Cerebellar nuclear complex (tissue), 1 donor: ENCODE data around the gene CAPN9.
A peak's percentile ranks its signal among the peaks of the same experiment; 100 is the strongest.
"Not testable (repeated sequence)": the region's sequence is repeated elsewhere in the genome, so short reads cannot be mapped to it uniquely, and the experiment has no call there.

Experiments
- DNase-seq, 2 experiments: peaks; one replicate each; lab custom pipeline; 2025; lab: John Stamatoyannopoulos, UW

Gene CAPN9

DNA sequence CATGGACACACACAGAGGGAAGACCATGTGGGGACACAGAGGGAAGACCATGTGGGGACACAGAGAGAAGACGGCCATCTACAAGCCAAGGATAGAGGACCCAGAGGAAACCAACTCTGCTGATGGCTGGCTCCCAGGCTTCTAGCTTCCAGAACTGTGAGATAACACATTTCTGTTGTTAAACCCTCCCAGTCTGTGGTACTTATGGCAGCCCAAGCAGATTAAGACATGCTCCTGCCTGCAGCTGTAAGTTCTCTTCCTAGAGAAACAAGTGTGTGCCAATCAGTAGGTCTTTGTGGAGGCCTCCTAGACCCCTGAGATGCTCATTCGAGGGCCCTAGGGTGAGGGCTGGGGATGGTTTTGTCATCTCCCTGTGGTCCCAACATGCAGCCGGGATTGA, 35.9 kb upstream of the CAPN9 start:
- no peak for DNase-seq

DNA sequence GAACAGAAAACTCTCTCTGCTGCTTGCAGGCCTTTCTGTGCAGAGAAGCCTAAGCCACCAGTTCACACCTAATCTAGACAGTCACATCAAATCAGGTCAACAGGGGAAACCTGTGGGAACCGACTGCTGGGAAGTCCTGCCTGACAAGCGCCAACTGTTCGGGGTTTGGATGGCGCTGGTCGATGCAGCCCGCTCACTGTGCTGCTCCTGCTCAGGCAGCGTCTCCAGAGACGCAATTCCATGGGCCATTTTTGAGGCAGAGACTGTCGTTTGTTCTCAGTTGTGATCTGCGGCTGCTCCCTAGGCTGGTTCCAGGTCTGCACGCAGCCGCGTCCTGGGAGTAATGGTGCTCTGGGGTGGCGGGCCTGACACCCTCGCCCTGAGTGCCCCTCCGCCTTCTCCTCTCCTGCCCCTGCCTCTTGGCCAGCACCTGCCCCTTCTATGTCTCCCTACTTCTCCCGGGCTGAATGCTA, 34.7 kb upstream of the CAPN9 start:
- DNase-seq: peak in 1 of 2 experiments; percentile 57

DNA sequence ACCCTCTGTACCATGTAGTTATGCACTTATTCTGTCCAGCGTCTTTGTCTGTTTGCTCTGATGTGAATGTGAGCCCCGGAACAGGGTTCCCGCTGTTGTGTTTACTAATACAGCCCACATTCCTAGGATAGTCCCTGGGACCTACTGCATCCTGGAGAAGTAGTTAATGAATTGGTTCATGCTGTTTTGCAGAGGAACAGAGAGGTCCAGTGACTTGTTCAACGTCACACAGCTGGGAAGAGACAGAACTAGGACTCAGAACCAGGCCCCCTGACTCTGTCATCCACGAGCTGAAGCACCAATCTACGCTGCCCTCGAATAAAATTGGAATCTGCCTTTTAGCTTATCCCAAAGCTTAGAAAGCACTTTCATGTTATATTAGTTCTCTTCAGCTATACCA, 34.0 kb upstream of the CAPN9 start:
- DNase-seq: no peak

DNA sequence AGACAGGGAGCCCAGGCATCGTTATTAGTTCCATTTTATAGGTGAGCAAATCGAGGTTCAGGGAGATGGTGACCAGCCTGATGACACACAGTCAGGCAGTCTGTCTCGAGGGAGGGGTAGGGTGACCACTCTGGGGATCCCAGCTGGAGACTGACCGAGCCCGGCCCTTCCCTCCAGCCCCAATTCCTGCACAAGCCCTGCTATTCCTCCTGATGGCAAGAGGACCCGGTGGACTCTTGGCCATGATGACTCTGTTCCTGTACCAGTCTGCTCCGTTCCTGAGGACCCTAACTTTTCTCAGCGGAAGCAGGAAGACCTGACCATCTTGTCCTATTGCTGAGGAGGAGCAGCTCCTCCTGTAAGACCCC, 33.7 kb upstream of the CAPN9 start:
- no peak for DNase-seq

DNA sequence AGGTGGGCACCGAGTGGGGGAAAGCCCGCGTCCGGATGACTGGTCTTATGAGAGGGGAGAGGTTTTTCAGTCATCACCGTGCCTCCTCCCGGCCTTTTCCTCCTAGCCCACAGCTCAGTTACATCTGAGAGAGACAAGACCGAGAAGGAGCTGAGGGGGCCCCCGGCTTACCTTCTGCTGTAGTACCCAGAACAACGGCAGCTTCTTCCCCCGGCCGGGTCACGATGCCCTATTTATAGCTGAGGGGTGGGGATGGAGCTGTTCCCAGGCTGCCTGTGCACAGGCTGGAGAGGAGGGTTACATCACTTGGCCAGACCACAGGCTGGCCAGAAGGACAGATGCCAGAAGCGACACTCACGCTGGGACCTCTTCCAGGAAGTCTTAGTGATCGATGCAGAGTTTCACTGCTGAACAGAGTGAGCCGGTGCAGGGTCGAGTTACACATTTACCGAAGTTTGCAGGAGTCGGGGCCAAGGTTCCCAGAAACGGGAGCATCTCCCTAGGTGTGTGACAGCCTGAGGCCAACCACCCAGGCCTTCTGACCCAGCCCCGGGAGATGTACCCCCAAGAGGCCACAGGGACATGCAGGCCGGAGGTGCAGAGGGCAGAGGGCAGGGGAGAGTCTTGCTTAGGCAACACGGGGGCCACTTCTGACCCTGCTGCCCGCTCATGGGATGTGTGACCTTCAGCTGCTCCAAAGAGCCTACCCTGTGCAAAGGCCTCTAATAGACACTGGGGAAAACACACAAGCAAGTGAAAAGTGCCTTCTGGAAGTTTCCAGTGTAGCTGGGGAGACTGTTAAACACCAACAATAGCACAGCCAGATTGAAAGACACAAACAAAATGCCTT, 33.0 kb upstream of the CAPN9 start, which contains the start of gene AGT:
AGT (minus strand) TSS at position 208 of the 850 bp plus-strand sequence. CDS start 3,299 bp downstream, outside the sequence.
- DNase-seq: peak; percentile 79 to 94

DNA sequence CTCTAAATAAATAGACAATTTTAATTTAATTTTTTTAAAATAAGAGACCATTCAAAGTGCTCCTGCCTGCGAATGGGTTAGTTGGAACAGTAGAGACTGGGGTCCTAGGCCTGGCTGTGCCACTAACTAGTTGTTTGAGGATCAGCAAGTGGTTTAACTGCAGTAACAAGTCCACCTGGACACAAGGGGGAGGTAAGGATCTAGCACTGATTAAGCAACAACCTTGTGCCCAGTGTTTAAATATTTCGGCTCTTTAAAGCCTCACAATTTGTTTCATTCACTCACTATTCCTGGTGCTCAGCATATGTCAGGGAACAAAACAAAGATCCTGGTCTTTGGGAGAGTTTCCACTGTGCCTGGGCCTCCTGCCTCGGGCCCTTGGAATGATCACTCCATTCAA, 31.7 kb upstream of the CAPN9 start:
- no peak for DNase-seq

DNA sequence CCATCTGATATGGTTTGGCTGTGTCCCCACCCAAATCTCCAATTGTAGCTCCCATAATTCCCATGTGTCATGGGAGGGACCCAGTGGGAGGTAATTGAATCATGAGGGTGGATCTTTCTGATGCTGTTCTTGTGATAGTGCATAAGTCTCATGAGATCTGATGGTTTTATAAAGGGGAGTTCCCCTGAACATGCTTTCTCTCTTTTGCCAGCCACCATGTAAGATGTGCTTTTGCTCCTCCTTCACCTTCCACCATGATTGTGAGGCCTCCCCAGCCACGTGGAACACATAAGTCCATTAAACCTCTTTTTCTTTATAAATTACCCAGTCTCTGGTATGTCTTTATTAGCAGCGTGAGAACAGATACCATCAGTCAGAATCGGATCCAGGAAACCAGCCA, 30.7 kb upstream of the CAPN9 start:
- not testable (repeated sequence) for DNase-seq

DNA sequence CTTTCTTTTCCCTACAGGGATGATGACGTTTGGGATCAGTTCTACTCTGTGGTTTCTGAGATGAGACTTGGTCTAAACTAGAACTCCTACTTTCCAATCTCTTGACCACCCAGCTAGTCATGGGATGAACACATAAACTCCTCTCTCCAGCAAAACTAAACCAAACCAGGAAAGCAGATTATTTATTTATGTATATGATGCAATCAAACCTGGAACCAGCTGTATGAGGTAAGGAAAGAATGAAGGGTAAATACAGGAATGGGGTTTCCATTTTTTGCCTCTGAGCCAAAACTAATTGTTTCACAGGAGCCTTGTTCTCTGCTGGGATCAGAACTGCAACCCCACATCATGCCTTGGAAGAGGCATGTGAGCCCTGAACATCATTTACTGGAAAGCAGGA, 29.9 kb upstream of the CAPN9 start:
- DNase-seq: no peak

DNA sequence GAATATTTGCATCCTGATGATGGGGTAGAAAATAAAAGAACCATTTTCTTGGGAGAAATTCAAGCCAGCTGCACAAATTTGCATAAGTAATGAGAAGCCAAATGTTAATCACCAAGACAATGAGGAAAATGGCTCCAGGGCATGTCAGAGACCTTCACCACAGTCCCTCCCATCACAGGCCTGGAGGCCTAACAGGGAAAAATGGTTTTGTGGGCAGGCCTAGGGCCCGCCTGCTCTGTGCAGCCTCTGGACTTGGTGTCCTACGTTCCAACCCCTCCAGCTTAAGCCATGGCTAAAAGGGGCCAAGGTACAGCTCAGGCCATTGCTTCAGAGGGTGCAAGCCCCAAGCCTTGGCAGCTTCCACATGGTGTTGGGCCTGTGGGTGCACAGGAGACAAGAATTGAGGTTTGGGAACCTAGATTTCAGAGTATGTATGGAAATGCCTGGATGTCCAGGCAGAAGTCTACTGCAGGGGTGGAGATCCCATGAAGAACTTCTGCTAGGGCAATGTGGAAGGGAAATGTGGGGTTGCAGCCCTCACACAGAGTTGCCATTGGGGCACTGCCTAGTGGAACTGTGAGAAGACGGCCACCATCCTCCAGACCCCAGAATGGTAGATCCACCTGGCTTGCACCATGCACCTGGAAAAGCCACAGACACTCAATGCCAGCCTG, 25.2 kb upstream of the CAPN9 start:
- DNase-seq: not testable (repeated sequence)

DNA sequence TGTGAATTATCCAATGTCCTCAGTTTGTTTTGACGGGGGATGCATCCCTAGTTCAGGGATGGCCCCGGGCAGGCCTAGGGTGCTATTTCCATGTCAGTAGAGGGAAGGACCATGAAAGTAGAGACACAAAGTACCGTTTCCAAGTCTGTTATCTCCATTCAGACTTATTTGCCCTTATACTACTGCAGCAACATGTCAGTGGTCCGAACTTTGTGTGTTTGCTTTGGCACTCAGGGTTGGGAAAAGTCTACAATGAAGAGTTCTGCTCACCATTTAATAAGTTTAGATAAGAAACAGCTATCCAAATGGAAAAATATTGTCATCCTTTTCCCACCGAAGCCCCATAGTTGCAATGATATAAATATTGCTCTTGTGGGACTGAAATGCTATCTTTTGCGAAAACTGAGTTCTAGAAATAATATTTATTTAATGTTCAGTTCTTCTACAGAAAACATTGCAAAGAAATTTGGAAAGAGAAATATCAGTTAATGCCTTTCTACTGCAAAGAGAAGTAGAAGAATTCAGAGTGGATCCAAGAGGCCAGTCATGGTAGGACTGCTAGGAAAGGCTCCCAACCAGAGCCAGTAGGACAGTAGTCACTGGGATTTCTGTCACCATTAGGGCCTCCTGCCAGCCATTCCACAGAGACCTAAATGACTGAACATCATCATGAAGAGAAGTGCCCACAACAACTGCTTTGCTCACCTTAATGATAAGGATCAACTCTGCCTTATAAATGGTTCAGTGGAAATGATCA, 21.8 kb upstream of the CAPN9 start:
- DNase-seq: no peak

DNA sequence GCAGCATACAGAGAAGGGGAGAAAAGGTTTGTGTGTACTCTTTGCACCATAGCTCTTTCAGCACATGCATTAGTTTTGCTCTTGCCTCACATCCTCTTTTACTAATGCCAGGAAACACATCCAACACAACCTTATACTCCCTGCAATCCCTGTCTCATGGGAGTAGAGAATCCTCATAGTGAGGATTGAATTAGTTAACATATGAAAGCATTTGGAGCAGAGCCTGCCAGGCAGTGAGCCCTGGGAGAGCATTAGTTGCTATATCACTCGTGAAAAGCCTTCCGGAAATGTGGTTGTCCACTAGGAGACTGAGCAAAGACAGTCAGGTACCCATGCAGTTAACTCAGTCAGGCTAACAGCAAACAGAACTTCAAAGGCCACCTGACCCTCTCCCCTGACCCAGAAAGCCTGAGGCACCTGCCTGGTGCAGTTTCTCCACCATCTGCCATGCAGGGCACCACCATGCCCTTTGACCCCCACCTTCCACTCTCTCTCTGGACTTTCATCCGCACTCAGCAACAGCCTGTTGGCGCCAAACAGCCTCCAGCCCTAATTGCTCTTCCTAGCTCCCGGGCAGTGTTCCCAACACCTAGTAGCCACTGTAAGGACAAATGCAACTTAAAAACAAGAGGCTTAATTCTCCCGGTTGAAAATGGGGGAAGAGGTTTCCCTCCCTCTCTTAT, 18.3 kb upstream of the CAPN9 start:
- no peak for DNase-seq

DNA sequence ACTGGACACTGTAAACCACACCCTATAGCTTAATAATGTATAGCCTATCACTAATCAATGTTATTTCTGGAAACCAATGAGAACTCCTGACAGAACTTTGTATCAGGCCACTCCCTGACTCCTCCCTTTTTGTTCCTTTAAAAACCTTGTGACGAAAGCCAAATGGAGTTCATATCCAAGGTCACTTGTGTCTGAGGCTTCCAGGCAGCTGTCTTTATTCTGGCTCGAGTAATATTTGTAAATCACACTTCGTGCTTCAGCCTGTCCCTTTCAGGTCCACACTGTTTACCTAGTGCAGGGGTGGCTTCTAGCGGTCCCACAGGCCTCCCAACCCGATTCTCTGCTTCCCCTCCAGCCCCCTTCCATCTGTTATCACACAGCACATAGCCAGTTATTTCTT, 16.2 kb upstream of the CAPN9 start:
- no peak for DNase-seq

DNA sequence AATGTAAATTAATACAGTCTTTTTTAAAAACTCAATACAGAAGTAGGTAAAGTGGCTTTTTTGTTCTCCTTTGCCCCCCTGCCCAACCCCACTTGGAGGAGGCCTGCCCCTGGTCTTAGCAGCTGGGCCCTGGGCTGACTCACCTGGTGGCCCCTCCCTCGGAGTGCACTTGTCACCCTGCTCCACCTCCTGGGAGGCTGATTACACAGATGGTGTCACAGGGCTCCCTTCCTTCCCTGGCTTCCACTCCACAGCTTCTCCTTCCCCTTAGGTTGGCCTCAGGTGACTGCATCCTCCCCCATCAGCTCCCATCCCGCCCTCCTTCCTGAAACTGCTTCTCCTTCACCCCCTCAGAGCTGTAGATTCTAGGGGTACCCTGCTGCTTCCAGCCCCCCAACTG, 11.7 kb upstream of the CAPN9 start:
- no peak for DNase-seq

DNA sequence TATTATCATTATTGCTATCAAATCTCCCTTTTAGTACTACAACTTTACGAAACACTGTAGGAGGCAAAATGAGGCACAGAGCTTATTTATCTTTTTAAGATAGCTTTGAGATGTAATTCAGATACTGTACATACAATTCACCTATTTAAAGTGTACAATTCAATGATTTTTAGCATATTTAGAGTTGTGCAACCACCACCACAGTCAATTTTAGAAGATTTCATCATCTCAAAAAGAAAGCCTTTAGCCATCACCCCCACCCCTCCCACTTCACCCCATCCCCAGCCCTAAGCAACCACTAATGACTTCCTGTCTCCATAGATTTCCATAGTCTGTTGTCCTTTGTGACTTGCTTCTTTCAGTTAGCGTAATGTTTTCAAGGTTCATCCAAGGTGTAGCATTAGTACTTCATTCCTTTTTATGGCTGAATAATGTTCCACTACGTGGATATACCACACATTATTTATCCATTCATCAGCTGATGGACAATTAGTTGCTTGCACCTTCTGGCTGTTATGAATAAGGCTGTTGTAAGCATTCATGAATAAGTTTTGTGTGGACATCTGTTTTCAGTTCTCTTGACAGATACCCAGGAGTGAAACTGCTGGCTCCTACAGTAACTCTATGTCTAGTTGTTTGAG, 9.4 kb upstream of the CAPN9 start:
- DNase-seq: no peak

DNA sequence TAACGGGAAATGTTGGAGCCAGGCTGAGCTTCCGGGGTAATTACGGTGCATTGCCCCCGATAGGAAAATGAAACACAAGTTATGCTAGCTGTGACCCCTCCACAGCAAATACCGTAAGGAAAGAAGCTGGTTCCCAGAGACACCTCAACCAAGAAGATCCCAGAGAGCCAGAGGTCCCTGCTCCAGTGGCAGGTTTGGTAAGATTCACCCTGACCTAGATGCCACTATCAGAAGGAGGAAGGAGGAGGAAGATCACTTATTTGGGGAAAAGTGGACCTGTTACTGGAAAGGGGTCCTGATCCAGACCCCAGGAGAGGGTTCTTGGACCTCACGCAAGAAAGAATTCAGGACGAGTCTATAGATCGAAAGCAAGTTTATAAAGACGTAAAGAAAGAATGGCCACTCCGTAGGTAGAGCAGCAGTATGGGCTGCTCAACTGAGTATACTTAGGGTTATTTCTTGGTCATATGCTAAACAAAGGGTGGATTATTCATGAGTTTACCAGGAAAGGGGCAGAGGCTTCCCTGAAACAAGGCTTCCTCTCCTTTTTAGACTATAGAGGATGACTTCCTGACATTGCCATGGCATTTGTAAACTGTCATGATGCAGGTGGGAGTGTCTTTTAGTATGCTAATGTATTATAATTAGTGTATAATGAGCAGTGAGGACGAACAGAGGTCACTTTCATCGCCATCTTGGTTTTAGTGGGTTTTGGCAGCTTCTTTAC, 7.5 kb upstream of the CAPN9 start:
- DNase-seq: no peak

DNA sequence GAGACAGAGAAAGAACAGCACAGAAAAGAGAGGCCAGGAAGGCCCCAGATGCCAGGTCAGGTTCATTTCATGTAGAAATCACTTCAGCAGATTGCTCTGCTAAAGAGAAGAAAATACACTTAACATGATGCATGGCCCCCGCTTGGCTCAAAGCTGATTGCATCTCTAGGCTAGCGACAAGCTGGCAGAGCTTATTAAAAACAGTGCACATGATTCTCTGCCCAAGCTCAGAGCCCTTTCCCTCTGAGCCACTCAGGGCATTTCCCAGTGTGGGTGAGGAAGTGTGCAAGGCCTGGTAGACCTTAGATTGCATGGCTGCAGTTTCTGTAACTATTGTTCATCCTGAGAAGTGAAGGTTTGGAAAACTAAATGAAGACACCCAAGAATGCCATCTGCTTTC, 3.3 kb upstream of the CAPN9 start:
- no peak for DNase-seq

DNA sequence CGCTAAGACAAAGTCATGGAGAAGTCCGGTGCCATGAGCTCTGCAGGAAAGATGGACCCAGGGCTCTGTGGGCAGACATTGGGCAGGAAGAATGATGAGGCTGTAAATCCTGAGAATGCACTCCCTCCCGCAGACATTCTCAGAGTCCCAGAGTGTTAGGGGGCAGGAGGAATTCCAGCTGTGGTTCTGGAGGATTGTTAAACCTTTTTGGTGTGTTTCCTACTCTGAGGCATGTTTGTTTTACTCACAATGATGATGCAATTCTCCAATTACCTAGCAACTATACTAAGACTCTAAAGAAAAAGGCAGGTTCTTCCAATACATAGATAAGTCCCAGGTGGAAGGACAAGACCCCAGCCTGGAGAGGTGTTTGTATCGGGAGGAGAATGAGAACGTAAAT, 2.8 kb upstream of the CAPN9 start:
- no peak for DNase-seq

DNA sequence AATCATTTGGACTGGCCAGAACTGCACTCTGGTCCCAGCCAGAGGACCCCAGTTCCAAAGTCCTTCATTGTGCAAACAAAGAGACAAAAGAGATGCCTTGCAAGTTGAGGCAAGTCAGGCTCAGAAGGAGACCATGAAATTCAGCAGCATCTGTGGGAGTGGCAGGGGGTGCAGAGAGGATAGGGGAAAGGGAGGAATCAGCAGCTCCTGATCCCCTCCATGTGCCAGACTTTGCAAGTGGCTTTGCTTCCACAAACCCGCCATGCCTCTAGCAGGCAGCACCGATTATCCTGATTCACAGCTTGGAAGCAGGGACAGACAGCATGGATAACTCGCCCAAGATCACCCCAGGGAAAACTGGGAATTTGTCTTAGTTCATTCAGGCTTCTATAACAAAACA, 2.1 kb upstream of the CAPN9 start:
- DNase-seq: no peak

DNA sequence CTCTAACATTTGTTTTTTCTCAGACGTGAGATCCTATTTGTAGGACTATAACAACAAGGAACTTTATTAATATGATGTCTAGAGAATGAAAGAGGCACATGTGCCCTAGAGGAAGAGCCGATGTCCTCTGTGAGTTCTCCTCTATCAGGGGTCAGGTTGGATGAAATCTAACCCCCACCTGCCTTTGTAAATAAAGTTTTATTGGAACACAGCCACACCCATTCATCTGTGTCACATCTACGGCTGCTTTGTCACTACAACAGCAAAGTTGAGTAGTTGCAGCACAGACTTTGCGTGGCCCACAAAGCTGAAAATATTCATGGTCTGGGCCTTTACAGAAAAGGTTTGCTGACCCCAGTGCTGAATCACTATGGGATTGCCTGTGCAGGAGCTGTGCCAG, 571 bp upstream of the CAPN9 start:
- DNase-seq: no peak

DNA sequence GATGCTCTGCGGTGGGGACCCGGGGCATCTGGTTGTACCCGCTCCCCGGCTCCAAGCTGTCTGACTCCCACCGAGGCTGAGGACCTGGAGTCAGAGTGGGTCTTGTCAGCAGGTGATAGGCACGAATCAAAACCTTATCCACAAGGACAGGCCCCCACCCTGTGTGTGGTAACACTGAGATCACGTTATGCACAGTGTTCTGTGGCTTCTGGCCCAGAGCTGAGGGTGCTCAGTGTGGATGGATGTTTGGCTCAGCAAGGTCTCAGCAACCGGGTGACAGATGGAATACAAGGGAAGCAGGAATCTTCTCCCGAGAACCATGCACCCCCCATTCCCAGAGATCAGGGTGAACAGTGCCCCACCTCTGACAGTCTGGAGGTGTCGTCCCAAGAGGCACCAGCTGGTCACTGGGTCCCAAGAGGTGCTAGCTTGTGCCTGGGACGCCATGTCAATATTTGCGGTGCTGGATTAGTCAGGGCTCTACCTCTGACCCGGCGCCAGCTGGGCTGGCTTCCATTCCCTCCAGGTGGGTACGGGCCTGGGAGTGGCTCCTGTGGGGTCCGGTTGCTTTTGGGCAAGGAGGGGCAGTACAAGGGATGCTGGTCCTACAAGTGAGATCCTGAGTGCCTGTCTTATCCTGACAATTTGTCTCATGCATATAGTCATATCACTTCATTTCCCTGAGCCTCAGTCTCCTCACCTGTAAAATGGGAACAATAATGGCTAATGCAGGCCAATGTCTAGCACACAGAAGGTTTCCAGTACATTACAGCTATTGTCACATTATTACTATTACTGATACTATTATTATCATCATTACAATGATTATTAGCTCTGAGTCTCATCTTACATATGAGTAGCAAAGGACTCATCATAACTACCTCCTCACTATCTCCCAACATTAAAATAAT, 957 bp downstream of the CAPN9 start:
- no peak for DNase-seq
